C4-2B (cell line): Measurements from ENCODE around the gene INPP5K.

Experiments used
- H3K27ac ChIP-seq: fragments of 450-650 bp; 2 replicates; pipeline ENCODE4 v1.5.1; 2017
- CTCF ChIP-seq: fragments of 450-650 bp; conservative IDR thresholded peaks from 2 replicates; pipeline ENCODE4 v1.5.1; 2017; ENCODE audit warnings: mild to moderate bottlenecking
- ZFX ChIP-seq: fragments of 450-650 bp; IDR thresholded peaks from 2 replicates; pipeline ENCODE4 v1.6.1; 2017

The INPP5K gene

DNA sequence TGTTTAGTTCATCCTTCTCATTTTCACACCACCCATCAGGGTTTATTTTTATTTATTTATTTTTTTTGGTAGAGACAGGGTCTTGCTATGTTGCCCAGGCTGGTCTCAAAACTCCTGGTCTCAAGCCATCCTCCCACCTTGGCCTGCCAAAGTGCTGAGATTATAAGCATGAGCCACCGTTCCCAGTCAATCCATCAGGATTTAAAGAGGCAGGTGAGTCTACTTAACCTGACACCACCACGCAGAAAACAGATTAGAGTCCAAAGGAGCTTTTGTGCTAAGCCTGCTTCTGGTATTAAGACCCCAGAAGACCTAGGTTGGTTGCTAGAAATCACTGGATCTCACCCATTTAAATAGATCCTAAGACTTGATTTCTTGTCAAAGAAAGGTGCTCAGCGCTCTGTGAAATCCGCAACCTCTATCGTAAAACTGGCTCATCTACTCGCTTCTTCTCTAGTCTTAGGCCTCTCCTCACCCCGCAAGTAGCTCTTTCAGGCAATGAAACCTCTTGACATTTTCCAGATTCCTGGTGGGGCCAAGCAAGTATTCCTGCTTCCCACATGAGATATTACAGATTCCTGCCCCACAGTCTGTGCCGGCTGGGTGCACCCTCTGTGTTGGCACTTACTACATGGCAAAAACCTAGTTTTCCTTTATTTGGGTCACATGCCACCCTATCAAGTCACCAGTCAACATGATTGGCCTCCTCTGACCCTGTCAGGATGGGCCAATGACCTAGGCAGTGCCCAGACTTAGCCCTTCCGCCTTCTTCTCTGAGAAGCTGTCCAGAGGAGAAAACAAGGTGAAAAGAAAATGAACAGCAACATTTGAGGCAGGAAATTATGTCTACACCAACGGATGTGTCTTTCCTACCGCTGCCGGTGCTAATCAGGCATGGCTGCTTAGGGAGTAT lies 37.2 kb upstream of the INPP5K start:
- no peak overlapping the region; the same call in 1 of the 2 replicates for H3K27ac ChIP-seq
- TF ChIP-seq ZFX: no peak
- no peak for TF ChIP-seq CTCF

GRCh38 chr17:1552932-1553331 lies 36.5 kb upstream of the INPP5K start:
- no peak overlapping the region for H3K27ac ChIP-seq
- no peak for TF ChIP-seq ZFX
- no peak for TF ChIP-seq CTCF

DNA sequence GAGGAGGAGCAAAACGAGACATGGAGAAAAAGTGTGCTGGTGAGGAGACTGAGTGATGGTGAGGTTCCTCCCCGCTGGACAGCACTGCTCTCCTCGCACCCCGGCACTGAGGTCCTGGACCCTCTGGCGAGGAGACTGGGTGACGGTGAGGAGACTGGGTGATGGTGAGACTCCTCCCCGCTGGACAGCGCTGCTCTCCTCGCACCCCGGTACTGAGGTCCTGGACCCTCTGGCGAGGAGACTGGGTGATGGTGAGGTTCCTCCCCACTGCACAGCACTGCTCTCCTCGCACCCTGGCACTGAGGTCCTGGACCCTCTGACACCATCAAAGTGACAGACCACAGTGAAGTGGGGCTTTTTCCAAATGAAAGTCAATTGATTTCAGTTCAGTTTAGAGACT lies 35.3 kb upstream of the INPP5K start:
- H3K27ac ChIP-seq: no peak overlapping the region
- TF ChIP-seq ZFX: no peak
- TF ChIP-seq CTCF: no peak

DNA sequence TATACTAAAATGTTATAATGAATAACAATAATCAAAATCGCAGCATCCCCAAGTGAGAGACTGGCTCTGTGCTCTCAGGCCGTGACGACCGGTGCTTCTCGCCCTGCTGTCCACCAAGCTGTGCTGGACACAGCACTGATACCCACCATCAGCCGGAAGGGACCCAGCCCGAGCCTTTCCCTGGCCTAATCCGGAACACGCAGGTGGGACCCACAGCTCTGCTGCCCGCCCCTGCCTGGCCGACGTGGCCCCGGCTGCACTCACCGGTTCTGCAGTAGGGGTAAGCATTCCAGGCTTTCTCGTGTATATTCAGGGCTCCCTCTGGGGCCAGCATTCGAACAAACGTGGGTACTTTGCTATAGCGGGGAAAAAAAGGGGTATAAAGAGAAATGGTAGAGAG lies 31.6 kb upstream of the INPP5K start:
- no peak overlapping the region for H3K27ac ChIP-seq
- TF ChIP-seq ZFX: no peak
- no peak for TF ChIP-seq CTCF

DNA sequence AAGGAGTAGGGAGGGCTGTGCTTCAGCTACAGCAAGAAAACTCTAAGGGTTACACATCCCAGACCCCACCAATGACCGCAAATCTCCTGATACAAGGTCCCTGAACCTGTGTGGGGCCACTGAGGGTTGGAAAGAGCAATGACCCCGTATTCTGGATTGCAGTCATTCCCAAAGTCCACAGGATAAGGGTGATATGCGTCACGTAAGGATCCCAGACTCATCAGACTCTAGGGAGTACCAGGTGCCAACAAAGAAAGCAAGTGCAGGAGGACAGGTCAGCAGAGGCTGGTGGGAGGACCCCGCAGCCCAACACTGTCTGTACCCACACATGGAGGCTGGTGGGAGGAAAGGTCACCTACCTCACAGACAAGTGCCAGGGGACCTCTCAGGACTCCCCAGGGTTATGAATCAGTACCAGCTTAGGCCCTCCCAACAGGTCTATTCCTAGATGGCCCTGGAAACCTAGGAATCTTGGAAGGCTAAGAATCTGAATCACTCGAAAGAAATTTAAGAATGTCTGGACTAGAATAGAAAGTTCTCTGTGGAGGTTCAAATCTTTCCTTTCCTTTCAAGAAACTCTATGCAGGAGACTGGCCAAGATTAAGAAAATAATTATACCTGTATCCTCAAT lies 30.0 kb upstream of the INPP5K start:
- no peak for TF ChIP-seq ZFX
- no peak for TF ChIP-seq CTCF
- H3K27ac ChIP-seq: no peak overlapping the region

DNA sequence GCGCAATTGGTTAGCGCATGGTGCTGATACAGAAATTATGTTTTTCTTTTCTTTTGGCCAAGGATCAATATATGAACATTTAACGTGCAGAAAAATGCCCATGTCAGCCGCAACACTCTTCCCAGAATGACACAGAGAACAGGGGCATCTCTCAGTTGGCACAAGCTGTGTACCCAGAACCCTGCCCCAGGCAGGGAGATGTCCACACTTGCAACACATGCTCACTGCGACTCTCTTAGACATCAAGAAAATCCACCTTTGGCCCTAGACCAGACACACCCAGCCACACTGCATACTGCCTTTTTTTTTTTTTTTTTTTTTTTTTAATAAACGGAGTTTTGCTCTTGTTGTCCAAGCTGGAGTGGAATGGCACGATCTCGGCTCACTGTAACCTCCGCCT lies 29.2 kb upstream of the INPP5K start:
- no peak for TF ChIP-seq CTCF
- TF ChIP-seq ZFX: no peak
- no peak overlapping the region for H3K27ac ChIP-seq

- no peak overlapping the region for H3K27ac ChIP-seq
- TF ChIP-seq CTCF (no peak), ZFX (no peak)
These were observed 25.9 kb upstream of the INPP5K start for GRCh38 chr17:1542316-1542715.
